SIG-M5 (cell line): ENCODE data around the gene TOMM40L.
A peak's percentile ranks its signal among the peaks of the same experiment; 100 is the strongest.

ENCODE experiments used
- DNase-seq: peaks from one replicate; lab custom pipeline; 2025; lab: John Stamatoyannopoulos, UW

TOMM40L gene

DNA sequence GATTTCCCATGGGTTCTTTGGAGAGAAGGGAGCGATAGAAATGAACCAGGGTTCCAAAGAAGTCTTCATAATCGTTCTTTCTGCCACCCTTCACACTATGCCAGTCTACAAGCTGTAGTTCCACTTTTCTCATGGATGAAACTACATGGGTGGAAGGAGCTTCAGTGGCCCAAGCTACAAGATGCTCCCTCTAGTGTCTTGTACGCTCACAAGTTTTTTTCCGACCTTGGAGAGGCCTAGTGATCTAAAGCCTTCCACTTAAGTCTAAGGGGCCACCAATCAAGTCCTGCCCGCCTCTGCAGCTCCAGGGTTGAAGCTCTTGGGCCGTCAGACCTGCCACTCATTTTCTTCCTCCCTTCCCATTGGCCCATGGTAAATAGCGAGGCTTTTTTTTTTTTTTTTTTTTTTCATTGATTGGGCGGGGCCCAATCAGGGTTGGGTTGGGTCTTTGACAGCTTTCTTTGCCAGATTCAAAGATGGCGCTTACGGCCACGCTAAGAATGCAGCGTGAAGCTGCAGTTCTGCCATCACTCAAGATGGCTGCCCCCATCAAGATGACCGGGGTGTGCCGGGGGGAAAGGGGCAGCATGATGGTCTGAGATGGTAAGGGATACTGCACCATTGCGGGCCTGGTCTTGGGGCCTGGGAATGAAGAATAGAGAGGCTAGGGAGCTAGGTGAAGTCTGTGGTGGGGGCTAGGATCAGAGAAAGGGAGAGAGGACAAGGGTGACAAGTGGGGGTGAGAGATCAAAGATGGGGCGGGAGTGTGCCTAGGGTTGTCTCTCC is at the start of gene TOMM40L:
TOMM40L (plus strand) TSS at position 527 of the 786 bp plus-strand sequence. CDS start 430 bp downstream, outside the sequence.
- DNase-seq = peak; percentile 100

GRCh38 chr1:161176468-161177111 is 49.3 kb upstream of the TOMM40L start:
- no peak for DNase-seq

GRCh38 chr1:161177112-161177935 is 48.5 kb upstream of the TOMM40L start, which contains the start of gene B4GALT3:
TSS of gene B4GALT3 (minus strand) at chr1:161177507. CDS start at chr1:161176060, 1,447 bp downstream.
- DNase-seq = no peak

DNA sequence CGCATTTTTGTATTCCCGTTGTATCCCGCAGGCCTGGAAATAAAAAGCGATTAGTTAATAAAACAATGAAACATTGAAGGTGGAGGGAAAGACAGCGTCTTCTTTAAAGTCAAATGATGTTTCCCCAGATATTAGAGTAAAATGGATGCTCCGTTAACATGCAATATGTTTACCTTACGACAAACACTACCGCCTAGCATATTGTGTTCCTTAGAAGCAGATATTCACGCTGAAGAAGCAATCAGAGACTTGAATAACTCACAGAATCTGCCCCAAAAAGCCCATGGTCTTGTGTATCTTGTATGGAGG is 48.0 kb upstream of the TOMM40L start:
- DNase-seq = no peak

- no peak for DNase-seq
Measured at GRCh38 chr1:161179698-161180097, 46.2 kb upstream of the TOMM40L start.

DNA sequence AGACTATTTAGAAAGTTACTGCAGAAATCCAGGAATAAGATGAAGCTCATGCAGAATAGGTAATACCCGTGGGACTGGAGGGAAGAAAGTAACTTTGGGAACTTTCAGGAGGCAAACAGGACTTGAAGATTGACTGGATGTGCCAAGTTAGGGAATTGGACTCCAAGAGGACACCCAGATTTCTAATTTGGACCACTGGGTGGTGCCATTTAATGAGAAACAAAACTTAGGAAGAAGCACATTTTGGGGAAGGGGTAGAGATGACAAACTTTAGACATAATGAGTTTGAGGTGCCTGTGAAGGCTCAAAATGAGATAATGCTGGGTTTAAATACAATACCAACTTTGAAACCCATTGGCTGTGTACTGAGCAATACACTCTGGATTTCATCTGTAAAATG is 45.2 kb upstream of the TOMM40L start:
- no peak for DNase-seq

DNA sequence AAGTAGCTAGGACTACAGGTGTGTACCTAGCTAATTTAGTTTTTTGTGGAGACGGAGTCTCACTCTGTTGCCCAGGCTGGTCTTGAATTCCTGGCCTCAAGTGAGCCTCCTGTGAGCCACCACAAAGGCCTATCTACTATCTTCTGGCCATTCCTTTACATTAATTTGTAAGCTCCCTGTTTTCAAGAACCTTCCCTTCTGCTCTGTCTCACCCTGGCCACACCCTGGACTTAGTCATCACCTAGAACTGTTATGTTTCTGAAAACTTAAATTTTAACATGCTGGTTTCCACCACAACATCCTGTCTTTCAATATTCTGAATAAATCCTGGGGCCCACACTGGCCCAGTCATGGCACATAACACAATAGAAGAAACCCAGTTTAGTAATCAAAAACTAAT is 43.6 kb upstream of the TOMM40L start:
- peak; percentile 63 for DNase-seq

DNA sequence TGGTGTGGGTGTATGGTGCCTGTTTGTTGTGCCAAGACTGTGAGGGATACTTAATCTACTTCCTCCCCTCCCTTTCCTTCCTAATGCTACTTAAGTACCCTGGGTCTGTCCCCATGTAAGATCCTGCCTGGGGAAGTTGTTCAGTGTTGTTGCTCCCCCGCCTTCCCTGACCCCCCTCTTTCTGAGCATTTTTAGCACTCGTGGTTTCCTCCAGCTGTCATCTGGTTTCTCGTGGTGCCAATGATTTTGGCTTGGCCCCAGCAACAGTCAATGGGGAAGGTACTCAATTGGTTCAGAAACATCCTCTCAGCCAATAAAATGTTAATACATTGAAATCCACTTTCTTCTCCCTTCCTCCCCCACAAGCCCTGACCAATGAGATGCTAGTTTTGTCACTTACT is 40.6 kb upstream of the TOMM40L start:
- peak; percentile 95 for DNase-seq

GRCh38 chr1:161185732-161186311 is 40.0 kb upstream of the TOMM40L start:
- peak; percentile 100 for DNase-seq

DNA sequence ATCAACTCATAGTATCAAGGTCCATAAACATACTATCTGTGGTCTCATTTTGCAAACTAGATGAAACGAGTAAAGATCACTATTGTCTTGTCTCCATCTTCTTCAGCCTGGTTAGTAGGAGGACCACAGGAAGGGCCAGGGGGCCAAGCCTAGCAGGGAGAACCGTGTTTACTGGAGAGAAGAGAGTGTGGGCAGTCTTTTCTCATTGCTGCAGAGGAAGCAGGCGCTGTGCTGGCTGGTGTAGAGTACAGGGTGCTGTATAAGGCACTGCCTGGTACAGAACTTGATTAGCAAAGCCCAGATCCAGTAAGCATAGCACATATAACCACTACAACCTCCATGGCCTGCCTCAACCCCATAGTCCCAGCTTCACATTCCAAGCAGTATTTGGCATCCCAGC is 38.5 kb upstream of the TOMM40L start:
- no peak for DNase-seq

GRCh38 chr1:161188381-161188780 is 37.5 kb upstream of the TOMM40L start:
- DNase-seq = no peak

DNA sequence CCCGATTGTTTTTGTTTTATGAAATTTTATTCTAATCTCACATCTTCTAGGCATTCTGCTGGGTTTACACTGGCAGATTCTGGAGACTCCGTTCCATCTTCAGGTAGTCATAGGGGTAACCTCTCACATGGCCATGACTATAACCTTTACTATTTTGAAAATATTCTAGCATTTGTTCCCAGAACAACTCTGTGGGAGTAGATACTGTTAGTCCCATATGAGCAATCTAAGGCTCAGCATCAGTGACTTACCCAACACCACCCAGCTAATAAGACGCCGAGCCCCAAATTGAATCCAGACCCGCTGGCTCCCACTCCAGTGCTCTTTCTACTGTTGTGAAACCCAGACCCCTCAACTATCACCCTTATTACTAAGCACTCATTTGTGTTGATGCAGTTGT is 36.8 kb upstream of the TOMM40L start:
- DNase-seq = no peak

- DNase-seq = no peak
Measured at GRCh38 chr1:161190962-161191521, 34.8 kb upstream of the TOMM40L start.

GRCh38 chr1:161191971-161192370 is 33.9 kb upstream of the TOMM40L start:
- DNase-seq = no peak

DNA sequence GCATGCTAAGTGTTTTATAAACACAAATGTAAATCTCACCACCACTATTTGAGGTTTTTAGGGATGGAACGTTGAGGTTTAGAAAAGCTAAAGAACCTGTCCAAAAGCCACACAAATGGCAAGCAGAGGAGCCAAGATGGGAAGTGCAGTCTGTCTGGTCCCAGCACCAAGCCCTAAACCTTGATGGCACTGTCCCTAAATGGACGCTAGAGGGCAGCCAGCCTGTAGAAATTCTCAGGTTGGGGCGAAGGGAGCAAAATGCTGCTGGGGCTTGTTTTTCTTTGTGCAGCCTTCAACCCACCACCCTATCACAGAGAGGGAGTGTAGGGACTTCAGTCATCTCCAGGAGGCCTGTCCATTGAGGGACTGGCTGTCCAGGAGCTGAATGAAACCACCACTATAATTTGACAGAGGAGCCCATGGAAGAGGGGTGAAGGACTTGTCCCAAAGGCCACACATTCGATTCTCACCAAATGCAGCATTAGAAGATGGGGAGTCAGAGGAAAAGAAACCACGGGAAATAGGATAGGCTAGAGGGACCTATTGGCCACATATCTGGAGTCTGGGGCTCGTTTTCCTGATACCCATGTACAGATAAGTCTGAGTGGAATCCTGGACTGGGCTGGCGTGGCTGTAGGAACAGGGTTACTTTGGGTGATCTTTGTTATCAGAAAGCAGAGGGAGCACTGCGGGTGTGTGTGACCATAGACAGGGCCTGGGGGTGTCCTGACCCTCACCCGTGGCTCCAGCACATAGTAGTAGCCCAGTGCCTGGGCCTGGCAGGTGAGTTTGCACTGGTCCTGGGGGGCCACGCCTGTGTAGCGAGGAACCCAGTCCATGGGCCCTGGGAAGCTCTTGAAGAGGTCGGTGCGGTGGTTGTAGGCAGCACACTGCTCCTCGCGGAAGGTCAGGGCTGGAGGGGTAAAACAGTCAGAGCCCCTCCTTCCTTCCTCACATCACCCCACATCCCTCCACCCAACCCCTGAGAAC is 33.1 kb upstream of the TOMM40L start:
- DNase-seq = no peak

DNA sequence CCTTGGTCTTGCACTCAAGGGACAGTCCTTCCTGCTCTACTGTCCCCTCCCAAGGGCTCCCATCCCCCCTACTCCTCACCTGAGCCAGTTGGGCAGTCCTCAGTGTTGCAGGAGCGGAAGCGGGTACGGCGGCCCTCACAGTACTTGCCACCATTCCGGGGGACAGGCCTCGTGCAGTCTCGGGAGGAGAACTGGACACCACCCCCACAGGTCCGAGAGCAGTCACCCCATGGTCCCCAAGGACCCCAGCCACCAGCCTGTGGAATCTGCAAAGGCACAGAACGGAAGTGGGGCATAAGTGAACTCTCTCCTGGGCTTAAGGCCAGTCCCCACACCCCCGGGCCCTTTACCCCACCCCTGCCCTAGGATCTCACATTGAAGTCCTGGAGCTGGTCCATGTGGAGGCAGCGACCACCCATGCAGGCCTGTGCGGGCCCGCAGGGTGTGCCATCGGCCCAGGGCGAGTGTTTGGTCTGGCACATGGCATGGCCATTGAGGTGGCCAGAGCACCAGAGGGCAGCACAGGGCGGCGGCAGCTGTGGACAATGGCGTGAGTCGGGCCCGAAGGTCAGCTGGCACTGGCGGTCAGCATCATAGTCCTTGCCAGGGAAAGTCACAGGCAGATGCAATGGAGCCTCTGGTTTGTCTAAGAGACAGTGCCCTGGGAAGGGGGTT is 32.2 kb upstream of the TOMM40L start:
- no peak for DNase-seq

DNA sequence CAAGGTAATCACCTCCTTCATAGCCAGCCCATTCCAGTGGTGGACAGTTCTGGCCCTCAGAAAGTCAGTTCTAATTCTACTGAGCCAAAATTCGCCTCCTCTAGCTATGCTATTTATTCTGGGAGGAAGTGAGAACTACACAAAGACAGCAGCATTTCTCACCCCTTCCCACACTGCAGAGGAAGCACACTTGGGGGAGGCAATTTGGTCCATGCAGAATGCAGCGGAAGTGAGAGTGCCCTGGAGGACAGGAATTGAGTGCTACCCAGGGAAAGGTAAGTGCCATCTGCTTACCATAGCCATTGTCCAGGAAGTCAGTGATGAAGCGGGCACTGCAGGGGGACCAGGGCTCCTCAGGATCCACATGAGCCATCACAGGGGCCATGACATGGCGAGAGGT is 30.7 kb upstream of the TOMM40L start:
- DNase-seq = no peak

DNA sequence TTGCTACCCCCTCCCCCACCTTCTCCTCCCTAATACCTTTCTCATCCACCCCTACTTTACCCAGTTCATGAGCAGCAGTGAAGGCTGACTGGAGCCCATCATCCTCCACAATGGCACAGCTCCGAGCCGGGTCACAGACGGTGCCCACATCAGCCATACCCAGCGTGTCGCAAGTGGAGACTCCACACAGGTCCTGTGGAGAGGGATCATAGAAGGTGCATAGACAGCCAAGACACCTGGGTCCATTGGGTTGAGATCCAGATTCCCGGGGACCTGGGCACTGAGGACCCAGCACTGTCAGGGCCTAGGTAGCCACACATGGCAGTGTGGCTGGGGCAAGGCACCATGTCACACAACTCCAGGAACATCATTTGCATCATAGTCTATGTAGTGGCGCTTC is 29.7 kb upstream of the TOMM40L start:
- no peak for DNase-seq

DNA sequence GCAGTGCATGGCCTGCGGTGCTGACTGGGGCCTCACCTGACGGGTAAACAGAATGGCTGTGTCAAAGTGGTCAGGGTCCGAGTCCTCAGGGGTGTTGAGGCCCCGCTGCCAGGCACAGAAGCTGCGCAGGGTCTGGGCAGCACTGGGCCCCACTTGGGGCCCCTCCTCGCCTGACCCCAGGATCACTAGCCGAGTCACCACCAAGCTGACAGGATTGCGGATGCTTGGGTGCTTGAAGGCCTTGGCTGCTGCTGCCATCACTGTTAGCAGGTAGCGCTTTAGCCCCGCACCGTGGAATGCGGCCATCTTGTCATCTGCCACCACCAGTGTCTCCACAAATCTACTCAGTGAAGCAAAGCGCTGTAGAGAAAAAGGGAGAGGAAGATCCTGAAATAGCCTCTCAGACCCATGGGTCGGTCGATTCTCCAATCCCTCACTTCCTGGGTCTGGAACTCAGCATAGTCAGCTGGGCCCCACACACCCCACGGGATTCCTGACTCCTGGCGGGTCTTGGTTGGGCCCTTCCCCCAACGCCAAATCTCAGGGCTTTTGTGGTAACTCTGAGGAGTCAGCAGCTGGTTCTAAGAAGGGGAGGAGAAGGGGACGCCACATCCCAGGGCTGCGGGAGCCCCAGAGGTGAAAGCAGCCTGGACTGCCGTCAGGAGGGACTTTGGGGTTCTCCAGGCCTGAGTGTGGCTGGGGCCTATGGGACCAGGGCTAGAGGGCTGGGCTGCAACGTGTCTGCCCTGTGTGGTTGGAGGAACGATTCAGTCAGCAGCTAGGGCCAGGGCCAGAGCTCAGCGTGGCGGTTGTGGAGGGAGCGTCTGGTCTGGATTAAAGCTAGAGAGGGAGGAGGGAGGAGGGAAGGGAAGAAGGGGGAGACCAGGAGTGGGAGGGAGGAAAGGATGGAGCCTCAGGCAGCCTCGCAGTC is 29.1 kb upstream of the TOMM40L start:
- DNase-seq = no peak
